ENCODE results near the gene ZNF385B.
A peak's percentile ranks its signal among the peaks of the same experiment; 100 is the strongest.

The ZNF385B gene

GRCh38 chr2:179435000-179435399, 426.4 kb downstream of the ZNF385B start:
- no peak for TF ChIP-seq CTCF (conservative IDR thresholded peaks at IDR 0.05; ENCODE audit: low read length)
- DNase-seq (ENCODE audit: low read depth) = peak; percentile 63
- peak overlapping the region; percentile 32 for H3K4me3 ChIP-seq (ENCODE audit: low read length)

GRCh38 chr2:179434357-179434756, 427.1 kb downstream of the ZNF385B start:
- TF ChIP-seq CTCF (conservative IDR thresholded peaks at IDR 0.05; ENCODE audit: low read length) = no peak
- no peak for DNase-seq (ENCODE audit: low read depth)
- H3K4me3 ChIP-seq (ENCODE audit: low read length) = no peak overlapping the region

GRCh38 chr2:179432751-179433150, 428.7 kb downstream of the ZNF385B start:
- no peak for DNase-seq (ENCODE audit: low read depth)
- no peak for TF ChIP-seq CTCF (conservative IDR thresholded peaks at IDR 0.05; ENCODE audit: low read length)
- no peak overlapping the region for H3K4me3 ChIP-seq (ENCODE audit: low read length)

GRCh38 chr2:179429597-179429996, 431.8 kb downstream of the ZNF385B start:
- TF ChIP-seq CTCF (conservative IDR thresholded peaks at IDR 0.05; ENCODE audit: low read length) = no peak
- no peak for DNase-seq (ENCODE audit: low read depth)
- no peak overlapping the region for H3K4me3 ChIP-seq (ENCODE audit: low read length)

GRCh38 chr2:179429060-179429471, 432.3 kb downstream of the ZNF385B start:
- H3K4me3 ChIP-seq (ENCODE audit: low read length) = no peak overlapping the region
- DNase-seq (ENCODE audit: low read depth) = no peak
- TF ChIP-seq CTCF (conservative IDR thresholded peaks at IDR 0.05; ENCODE audit: low read length) = no peak

GRCh38 chr2:179428649-179429048, 432.8 kb downstream of the ZNF385B start:
- no peak for TF ChIP-seq CTCF (conservative IDR thresholded peaks at IDR 0.05; ENCODE audit: low read length)
- DNase-seq (ENCODE audit: low read depth) = peak; percentile 0
- no peak overlapping the region for H3K4me3 ChIP-seq (ENCODE audit: low read length)

GRCh38 chr2:179427065-179427464, 434.3 kb downstream of the ZNF385B start:
- DNase-seq (ENCODE audit: low read depth) = no peak
- no peak overlapping the region for H3K4me3 ChIP-seq (ENCODE audit: low read length)
- no peak for TF ChIP-seq CTCF (conservative IDR thresholded peaks at IDR 0.05; ENCODE audit: low read length)
